Measurements from ENCODE around the gene SOX6. TPM values are rescaled to one million over a fixed set of nuclear protein-coding genes. Genes with fewer than 3 reads are reported as not detected.

SOX6 gene
- total RNA-seq, 1 donor from 2014 or later: 13.4 TPM

DNA sequence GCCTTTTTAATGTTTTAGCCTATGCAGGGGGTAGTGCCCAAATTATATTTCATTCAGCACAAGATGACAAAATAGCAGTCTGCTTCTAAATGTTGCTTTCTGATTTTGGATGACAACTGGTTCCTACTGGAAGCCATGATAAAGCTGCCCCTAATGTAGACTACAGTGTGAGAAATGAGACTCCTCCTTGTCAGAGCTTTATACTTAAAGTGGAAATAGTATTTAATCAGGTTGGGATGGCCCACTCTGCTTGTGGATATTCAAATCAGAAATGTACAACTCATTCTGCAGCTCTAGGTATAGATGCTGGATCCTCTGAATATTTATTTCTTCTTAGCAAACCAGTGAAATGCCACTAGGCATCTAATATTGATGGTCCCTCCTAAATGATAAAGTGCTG, 171.3 kb downstream of the SOX6 start:
- DNase-seq (ENCODE audit: extremely low spot score, unreplicated experiment): no peak
- TF ChIP-seq, protein P1, sequence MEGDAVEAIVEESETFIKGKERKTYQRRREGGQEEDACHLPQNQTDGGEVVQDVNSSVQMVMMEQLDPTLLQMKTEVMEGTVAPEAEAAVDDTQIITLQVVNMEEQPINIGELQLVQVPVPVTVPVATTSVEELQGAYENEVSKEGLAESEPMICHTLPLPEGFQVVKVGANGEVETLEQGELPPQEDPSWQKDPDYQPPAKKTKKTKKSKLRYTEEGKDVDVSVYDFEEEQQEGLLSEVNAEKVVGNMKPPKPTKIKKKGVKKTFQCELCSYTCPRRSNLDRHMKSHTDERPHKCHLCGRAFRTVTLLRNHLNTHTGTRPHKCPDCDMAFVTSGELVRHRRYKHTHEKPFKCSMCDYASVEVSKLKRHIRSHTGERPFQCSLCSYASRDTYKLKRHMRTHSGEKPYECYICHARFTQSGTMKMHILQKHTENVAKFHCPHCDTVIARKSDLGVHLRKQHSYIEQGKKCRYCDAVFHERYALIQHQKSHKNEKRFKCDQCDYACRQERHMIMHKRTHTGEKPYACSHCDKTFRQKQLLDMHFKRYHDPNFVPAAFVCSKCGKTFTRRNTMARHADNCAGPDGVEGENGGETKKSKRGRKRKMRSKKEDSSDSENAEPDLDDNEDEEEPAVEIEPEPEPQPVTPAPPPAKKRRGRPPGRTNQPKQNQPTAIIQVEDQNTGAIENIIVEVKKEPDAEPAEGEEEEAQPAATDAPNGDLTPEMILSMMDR (IDR thresholded peaks at IDR 0.05): no peak
- Mint-ChIP-seq H3K4me1 (ENCODE audit: unreplicated experiment) (peaks cover 33% of the 10 kb centered on the region), H3K36me3 (ENCODE audit: unreplicated experiment) (peaks cover 2% of the 10 kb centered on the region), H3K9me3 (ENCODE audit: unreplicated experiment) (no peaks in the 10 kb centered on the region), H3K27me3 (ENCODE audit: unreplicated experiment) (no peaks in the 10 kb centered on the region), H3K4me3 (ENCODE audit: unreplicated experiment) (no peak overlapping the region), H3K27ac (ENCODE audit: unreplicated experiment) (peak overlapping the region; percentile 35)

DNA sequence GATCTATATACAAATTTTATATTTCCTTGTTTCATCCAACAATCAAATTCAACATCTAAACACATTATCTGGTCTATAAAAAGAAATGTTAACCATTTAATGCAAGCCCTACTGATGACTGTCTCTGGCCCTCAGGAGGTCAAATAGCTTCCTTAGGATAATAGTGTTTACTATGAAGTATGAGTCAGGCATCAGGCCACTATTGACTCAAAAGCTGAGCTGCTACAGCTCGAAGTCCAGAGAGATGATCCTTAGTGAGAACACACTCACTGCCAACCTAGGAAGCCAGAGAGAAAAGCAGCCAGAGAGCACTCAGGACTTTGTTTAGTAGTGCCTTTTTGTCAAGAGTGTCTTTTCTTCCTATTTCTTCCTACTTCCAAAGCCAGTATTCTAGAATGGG, 171.8 kb downstream of the SOX6 start:
- Mint-ChIP-seq H3K4me1 (ENCODE audit: unreplicated experiment) (peaks cover 37% of the 10 kb centered on the region), H3K27ac (ENCODE audit: unreplicated experiment) (peak overlapping the region; percentile 35), H3K36me3 (ENCODE audit: unreplicated experiment) (peaks cover 2% of the 10 kb centered on the region), H3K4me3 (ENCODE audit: unreplicated experiment) (no peak overlapping the region), H3K9me3 (ENCODE audit: unreplicated experiment) (no peaks in the 10 kb centered on the region), H3K27me3 (ENCODE audit: unreplicated experiment) (no peaks in the 10 kb centered on the region)
- DNase-seq (ENCODE audit: extremely low spot score, unreplicated experiment): no peak
- TF ChIP-seq, protein P1 (IDR thresholded peaks at IDR 0.05): no peak

DNA sequence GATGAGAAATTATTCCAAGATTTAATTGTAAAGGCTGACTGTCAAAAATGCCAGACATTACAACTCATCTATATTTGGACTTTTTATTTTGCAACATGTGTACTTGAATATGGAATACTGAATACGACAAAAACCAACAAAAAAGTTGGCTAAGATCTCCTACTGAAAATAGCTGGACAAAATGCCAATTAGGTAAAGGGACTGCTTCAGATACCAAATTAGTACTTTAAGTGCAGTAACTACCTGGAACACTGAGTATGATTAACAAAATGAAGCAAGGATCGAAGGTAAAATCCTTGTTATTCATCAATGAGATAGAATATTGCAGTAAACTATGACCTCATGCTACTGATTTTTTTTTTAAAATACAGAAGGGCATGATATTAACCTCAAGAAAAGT, 173.8 kb downstream of the SOX6 start:
- peaks cover 2% of the 10 kb centered on the region for H3K36me3 Mint-ChIP-seq (ENCODE audit: unreplicated experiment)
- no peaks in the 10 kb centered on the region for H3K27me3 Mint-ChIP-seq (ENCODE audit: unreplicated experiment)
- peaks cover 53% of the 10 kb centered on the region for H3K4me1 Mint-ChIP-seq (ENCODE audit: unreplicated experiment)
- no peaks in the 10 kb centered on the region for H3K9me3 Mint-ChIP-seq (ENCODE audit: unreplicated experiment)
- TF ChIP-seq, protein P1 (IDR thresholded peaks at IDR 0.05): no peak
- H3K27ac Mint-ChIP-seq (ENCODE audit: unreplicated experiment): no peak overlapping the region
- H3K4me3 Mint-ChIP-seq (ENCODE audit: unreplicated experiment): no peak overlapping the region
- no peak for DNase-seq (ENCODE audit: extremely low spot score, unreplicated experiment)

DNA sequence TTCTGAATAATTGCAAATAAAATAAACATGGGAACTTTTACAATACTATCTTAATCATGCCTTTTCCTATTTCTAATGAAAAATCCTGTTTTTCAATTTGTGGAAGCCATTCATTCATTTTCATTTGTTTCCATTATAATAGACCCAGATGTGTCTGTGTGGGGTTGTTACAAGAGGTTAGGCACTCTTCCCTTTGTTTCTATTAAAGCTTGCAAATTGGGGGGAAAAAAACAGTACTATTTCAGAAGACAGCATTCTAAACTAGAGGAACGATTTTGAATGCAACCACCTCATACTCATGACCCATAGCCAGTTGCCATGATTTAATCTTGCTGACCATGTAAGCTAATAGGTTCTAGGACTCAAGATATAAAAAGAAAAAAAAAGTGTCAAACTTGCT, 175.5 kb downstream of the SOX6 start:
- Mint-ChIP-seq H3K27me3 (ENCODE audit: unreplicated experiment) (no peaks in the 10 kb centered on the region), H3K27ac (ENCODE audit: unreplicated experiment) (no peak overlapping the region)

DNA sequence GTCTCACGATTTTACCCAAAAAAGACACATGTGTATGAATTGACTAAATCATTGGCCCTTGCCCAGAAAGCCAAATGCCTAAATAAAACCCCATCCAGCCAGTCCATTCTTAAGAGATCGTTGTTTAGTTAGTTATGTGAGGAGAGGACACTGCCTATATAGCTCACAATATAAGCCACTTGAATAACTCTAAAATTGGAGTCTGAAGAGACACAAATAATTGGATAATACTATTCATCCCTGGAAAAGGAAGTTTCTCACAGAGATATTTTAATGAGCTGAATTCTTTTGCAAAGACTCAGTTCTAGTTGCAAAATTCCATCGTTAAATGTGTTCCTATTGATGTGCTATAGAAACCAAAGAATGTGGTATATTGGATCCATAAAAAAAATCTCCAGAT, 176.7 kb downstream of the SOX6 start:
- no peaks in the 10 kb centered on the region for H3K27me3 Mint-ChIP-seq (ENCODE audit: unreplicated experiment)
- peaks cover 2% of the 10 kb centered on the region for H3K36me3 Mint-ChIP-seq (ENCODE audit: unreplicated experiment)
- H3K4me3 Mint-ChIP-seq (ENCODE audit: unreplicated experiment): peak overlapping the region; percentile 5
- H3K27ac Mint-ChIP-seq (ENCODE audit: unreplicated experiment): peak overlapping the region; percentile 36
- TF ChIP-seq, protein P1 (IDR thresholded peaks at IDR 0.05): no peak
- H3K9me3 Mint-ChIP-seq (ENCODE audit: unreplicated experiment): no peaks in the 10 kb centered on the region
- DNase-seq (ENCODE audit: extremely low spot score, unreplicated experiment): no peak
- H3K4me1 Mint-ChIP-seq (ENCODE audit: unreplicated experiment): peaks cover 38% of the 10 kb centered on the region

More for the DNA sequence above, 175.5 kb downstream of the SOX6 start:
- Mint-ChIP-seq H3K36me3 (ENCODE audit: unreplicated experiment) (peaks cover 2% of the 10 kb centered on the region), H3K4me1 (ENCODE audit: unreplicated experiment) (peaks cover 50% of the 10 kb centered on the region), H3K9me3 (ENCODE audit: unreplicated experiment) (no peaks in the 10 kb centered on the region), H3K4me3 (ENCODE audit: unreplicated experiment) (no peak overlapping the region)
- DNase-seq (ENCODE audit: extremely low spot score, unreplicated experiment): no peak
- TF ChIP-seq, protein P1 (IDR thresholded peaks at IDR 0.05): no peak
